Transverse colon (tissue), 3 donors: ENCODE measurements around the gene MUC6.

ENCODE experiments used
- POLR2A ChIP-seq: fragments of 450-650 bp; IDR thresholded peaks from one replicate; pipeline ENCODE4 v1.6.1; 2016; ENCODE audit warnings: antibody characterized with exemption, mild to moderate bottlenecking, moderate library complexity
- POLR2AphosphoS5 ChIP-seq, 3 donors: sonication (generic); formaldehyde crosslinking; IDR thresholded peaks; one replicate each; pipeline ENCODE4 v1.6.1; 2016; ENCODE audit warnings: antibody characterized with exemption in 3 of 3

GRCh38 chr11:1069740-1070139, 33.2 kb upstream of the MUC6 start:
- TF ChIP-seq POLR2A: no peak
- no peak for TF ChIP-seq POLR2AphosphoS5 (IDR thresholded peaks at IDR 0.05)
